SHP77 treated with DMSO at 0.1 percent for 48 hours (cell line): ENCODE measurements around the gene CD2BP2.
"Not testable (repeated sequence)": the region's sequence is repeated elsewhere in the genome, so short reads cannot be mapped to it uniquely, and the experiment has no call there.

Experiments used
- DNase-seq: peaks from one replicate; lab custom pipeline; 2025; lab: John Stamatoyannopoulos, UW

The CD2BP2 gene

DNA sequence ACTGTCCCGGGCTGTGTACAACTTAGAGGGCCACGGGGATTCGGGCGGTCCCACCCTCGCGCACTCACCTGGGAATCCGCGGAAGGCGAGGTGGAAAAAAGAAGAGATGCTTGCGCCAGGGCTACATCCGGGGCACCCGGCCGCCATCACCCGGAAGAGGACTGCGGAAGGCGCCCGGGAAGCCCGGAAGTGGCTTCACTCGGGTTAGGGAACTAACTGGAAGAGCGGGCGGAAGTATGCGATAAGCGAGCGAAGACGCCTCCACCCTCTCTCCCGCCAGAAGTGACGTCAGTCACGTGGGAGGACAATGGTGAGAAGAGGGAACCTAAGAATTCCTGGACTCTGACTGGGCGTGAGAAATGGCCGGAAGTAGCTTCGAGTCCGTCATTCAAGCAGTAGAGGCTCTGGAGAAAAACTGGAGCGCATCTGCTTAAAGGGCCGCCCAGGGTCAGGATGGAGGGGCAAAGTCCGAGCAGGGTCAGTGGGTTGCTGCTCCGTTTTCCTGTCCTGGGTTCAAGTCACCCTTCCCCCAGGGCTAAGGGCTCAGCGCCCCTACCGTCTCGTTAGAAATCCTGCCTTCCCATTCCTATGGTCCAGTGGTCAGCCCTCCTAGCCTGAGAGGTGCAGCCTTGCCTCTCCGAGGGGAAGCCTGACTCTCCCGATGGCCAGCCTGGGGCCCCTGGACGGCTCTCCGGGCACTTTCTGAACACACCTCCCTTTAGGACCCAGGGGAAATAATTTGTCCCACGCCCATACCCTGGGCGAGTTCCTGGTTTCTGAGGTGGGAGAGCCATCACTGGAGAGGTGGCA lies at the start of gene CD2BP2:
Gene CD2BP2, minus strand, starts transcription at position 165 of the 810 bp plus-strand sequence. CDS start 627 bp downstream, outside the sequence.
- DNase-seq: peak; percentile 99

DNA sequence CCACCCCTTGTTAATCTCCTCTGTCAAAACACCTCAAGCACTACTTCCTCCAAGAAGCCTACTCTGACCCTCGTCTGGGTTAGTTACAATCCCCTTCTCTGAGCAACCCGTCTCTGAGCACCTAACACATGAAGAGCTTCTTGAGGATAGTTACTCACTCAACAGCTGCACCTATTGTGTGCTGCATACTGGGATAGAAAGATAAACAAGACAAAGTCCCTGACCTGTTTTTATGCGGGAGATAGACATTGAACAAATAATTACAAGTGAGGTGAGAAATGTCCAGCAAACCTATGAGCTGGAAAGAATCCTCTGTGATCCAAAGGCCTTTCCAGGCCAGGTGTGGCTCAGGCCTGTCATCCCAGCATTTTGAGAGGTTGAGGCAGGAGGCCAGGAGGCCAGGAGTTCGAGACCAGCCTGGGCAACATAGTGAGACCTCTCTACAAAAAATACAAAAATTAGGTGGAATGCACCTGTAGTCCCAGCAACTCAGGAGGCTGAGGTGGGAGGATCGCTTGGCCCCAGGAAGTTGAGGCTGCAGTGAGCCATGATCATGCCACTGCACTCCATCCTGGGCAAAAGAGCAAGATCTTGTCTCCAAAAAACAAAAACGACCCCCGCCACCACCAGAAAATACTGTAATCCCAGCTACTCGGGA lies 46.8 kb upstream of the CD2BP2 start:
- DNase-seq: no peak

DNA sequence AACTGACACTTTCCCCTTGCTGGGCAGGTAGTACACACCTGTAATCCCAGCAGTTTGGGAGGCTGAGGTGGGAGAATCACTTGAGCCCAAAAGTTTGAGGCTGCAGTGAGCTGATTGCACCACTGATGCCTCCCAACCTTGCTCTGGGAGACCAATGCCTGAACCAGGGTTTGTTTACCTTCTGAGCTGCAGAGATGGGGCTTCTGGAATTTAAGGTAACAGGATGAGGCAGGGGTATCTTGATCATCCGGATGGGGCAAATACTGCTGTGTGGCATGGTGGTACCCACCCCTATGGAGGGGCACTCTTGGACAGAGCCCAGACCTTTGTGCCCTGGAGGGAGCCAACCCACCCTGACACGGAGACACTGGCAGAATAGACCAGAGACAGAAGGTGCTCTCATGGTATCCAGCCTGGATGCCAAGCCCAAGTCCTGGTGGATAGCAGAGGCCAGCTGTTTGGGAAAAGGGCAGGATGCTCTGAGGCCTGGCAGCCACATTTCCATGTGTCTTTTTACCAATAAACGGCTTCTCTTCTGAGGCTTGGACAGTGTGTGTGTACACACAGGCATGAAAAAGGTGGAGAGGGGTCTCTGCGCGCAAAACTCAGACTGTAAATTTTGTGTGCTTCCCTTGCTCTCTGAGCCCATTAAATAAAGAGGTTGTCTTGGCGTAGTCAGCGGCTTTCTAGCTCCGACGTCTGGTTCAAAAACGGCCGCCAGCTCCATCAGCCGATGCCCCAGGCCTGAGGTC lies 44.5 kb upstream of the CD2BP2 start:
- no peak for DNase-seq

DNA sequence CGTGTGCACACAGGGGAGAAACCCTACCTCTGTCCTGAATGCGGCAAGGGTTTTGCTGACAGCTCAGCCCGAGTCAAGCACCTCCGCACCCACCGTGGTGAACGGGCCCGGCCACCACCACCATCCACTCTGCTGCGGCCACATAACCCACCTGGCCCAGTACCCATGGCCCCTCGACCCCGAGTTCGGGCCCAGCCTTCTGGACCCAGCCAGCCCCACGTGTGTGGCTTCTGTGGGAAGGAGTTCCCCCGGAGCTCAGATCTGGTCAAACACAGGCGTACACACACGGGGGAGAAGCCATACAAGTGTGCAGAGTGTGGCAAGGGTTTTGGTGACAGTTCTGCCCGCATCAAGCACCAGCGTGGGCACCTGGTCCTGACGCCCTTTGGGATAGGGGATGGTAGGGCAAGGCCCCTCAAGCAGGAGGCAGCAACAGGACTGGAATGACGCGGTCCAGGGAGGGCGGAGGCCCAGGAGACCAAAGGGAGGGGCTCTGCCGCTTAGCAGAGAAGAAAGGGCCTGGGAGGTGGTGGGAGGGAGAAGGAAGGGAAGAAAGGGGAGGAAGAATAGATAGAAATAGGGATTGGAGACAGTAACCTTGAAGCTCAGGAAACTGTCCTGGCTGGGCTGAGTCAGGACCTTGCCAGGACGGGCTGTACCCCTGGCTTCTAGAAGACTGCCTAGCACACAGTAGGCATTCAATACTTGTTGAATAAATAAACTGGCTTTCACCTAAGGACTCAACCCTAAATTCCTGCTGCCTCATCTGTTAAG lies 43.7 kb upstream of the CD2BP2 start:
- no peak for DNase-seq

DNA sequence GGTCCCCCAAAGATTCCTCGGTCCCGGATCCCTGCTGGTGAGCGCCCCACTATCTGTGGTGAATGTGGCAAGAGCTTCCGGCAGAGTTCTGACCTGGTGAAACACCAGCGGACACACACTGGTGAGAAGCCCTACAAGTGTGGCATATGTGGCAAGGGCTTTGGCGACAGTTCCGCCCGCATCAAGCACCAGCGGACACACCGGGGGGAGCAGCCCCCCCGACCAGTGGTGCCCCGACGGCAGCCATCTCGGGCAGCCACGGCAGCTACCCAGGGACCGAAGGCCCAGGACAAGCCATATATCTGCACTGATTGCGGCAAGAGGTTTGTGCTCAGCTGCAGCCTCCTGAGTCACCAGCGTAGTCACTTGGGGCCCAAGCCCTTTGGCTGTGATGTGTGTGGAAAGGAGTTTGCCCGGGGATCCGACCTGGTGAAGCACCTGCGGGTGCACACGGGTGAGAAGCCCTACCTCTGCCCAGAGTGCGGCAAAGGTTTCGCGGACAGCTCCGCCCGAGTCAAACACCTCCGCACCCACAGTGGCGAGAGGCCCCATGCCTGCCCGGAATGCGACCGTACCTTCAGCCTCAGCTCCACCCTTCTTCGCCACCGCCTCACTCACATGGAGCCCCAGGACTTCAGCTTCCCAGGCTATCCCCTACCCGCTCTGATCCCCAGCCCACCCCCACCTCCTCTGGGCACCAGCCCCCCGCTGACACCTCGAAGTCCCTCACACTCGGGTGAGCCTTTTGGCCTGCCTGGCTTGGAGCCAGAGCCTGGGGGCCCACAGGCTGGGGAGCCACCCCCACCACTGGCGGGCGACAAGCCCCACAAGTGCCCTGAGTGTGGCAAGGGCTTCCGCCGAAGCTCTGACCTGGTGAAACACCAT lies 42.9 kb upstream of the CD2BP2 start:
- DNase-seq: no peak

DNA sequence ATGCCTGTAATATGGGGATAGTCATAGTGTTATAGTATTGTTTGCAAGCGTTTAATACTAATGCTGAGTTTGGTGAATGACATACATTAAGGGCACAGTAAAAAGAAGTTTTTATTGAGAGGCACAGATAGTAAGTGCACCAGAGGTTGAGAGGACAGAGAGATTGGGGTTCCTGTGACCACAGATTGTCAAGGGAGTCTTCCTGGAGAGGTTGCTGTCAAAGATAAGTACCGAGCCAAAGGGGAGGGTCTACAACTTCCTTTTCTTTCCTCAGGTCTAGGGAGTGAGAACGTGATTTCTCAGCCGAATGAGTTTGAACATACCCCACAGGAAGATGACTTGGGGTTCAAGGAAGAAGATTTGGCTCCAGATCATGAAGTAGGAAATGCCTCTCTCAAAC lies 41.9 kb upstream of the CD2BP2 start:
- DNase-seq: no peak

DNA sequence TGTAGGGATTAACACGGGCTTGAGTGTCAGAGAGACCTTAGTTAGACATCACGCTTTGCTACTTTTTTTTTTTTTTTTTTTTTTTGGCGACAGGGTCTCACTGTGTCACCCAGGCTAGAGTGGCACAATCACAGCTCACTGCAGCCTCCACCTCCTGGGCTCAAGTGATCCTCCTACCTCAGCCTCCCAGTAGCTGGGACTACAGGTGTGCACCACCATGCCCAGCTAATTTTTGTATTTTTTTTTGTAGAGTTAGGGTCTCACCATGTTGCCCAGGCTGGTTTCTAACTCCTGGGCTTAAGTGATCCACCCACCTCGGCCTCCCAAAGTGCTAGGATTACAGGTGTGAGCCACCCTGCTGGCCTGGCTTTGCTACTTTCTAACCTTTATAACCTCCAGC lies 41.5 kb upstream of the CD2BP2 start:
- DNase-seq: not testable (repeated sequence)

DNA sequence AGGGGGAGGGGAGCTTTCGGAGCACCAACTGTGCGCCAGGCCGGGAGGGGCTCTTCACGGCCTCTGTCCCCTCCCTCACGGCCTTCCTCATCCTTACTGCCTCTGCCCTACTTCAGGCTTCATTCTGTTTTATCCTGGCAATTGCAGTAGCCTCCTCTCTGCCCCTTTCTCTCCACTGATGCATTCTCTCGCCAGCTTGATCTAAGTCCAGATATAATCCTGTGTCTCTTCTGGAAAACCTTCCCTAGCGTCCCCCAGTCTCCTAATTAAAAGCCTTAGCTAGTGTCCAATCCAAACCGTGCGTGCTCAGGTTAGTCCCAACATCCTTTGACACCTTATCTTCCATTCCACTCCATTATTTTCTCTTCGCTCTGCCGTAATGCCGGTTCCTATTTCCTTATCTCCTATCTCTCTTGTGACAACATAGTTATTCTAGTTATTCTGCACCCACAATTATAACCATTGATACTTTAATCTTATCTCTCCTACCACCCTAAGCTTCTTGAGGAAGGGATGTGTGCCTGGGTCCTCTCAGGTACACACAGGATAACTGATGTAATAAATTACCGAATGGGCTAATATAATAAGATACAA lies 41.0 kb upstream of the CD2BP2 start:
- DNase-seq: no peak

DNA sequence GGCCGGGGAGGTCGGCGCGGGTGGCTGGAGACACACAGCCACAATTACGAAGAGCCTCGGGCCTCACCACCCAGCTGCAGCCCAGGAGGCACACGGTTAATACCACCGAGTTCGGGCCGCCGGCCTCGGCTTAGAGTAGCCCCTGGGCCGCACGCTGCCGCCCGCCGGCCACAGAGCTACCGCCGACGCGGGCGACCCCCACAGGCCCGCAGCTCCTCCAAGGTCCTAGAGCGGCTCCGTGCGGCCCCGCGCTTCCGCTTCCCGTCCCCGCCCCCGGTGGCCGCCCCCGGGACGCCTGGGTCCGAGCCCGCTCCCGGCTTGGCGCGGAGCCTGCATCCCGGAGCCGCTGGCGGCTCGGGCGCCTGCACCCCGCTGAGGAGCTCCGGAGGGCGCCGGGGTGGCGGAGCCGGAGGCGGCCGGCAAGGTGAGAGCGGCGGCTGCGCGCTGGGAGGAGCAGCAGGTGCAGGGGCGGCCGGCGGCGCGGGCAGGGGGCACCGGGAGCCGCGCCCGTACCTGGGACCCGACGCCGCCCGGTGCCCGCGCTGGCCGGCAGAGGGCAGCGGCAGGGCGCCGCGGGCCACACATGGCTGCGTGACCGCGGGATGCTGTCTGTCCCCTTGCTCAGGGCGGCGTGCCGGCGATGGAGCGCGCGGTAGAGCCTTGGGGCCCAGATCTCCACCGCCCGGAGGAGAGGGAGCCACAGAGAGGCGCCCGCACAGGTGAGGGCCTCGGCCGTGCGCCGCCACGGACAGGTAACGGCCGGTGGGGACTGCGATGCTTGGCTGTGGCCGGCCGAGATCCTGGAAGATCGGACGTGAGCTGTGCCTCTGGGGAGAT lies 40.3 kb upstream of the CD2BP2 start, which contains the start of gene ZNF48:
Gene ZNF48, plus strand, starts transcription at position 266 of the 837 bp plus-strand sequence. Its CDS starts 375 bp downstream, at position 641.
- peak; percentile 92 for DNase-seq

DNA sequence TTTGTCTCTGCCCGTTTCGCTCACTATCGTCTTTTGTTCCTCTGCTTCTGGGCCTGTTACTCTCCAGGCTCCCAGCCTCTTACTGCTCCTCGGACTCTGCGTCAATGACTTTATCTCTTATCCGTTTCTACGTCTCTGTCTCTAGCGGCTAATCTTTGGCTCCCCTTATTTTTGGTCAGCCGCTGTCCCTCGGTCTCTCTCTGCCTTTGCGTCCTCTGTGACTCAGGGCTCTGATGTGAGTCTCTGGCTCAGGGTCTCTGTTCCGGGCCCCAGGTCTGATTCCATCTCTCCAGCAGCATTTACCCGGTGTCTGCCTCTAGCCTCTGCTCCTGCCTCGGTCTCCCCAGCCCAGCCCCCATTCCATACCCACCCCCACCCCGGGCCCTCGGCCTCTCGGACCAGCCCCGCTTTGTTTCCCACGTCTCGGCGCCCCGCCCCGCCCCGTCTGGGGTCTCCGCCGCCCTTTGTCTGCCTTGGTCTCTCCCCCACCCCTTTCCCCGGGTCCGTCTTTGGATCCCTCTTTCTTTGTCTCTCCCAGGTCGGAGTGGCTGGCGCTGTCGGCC lies 39.6 kb upstream of the CD2BP2 start:
- no peak for DNase-seq

DNA sequence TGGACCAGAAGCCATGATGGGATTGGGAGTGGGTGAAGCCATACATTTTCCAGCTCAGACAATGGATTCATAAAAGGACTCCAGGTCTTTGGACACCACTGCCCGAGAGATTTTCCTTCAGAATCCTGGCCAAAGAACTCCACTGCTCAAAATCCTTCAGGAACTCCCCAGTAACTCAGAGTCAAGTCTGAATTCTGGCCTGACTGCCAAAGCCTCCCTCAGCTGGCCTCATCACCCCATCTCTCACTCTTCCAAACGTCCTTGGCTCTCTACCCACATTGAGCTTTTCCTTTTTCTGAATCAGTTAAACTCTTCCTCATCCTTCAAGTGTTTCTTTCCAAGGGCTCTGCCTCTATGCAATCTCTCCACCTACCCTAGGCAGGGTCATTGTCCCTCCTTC lies 28.4 kb upstream of the CD2BP2 start:
- DNase-seq: no peak

DNA sequence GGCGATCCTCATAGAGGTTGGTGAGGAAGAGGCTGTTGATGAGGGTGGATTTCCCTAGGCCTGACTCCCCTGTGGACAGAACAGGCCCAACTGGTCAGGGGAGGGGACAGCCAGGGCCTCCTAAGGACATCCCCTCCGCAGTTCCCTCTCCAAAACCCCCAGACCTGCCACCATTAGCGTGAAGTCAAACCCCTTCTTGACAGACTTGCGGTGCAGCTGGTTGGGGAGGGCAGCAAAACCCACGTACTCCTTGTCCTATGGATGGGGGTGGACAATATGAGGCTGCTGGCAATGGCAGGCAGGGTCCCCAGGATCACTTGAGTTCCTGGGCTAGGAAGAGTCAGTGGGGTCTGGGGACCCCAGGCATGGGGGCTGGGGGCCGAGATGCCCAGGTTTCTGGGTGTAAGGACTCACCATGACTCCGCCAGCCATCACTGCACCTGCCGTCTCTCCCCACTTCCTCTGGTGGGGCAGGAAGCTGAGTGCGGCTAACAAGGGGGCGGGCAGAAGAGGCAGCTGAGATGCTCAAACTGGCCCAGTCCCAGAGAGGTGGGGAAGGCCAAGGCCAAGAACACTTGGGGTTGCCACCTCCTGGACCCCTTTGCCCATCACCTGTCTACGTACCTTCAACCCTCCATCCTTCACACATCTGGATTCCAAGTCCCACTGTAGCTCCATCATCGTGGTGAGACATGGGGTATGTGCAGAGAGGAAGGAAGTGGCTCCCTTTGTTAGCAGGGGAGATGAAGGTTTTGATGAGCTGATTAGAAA lies 27.2 kb upstream of the CD2BP2 start, which contains the start of gene SEPTIN1:
Gene SEPTIN1, minus strand, starts transcription at position 451 of the 771 bp plus-strand sequence. Its CDS starts 19 bp downstream, at position 432.
- DNase-seq: no peak

DNA sequence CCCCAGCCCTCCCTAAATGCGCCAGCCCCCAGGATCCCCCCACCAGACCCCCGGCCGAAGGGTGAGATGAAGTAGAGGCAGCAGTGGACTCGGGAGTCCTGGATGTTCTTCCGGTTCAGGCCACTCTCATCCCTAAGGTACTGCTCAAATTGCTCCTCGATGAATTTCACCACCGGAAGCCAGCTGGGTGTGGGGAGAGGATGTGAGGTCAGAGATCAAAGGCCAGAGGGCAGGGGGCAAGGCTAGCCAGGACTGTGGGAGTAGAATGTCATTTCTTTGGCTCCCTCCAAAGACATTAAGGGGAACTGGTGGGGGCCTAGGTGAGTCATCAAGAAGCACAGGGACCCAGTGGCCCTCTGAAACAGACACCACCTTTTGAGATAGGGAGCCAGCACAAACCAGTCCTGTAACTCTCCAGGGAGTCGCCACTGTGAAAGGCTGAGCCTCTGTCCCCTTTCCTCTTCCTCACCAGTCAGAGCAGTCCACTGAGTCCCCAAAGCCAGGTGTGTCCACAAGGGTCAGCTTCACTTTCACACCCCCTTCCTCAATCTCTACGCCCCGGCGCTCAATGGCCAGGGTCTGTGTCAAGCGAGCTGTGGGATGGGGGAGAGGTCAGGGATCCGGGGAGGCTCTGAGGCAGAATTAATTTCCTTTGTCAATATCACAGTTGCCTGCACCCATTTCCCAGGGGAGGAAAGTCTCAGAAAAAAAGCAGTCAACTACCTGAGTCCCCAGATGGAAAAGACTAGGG lies 26.4 kb upstream of the CD2BP2 start:
- no peak for DNase-seq

DNA sequence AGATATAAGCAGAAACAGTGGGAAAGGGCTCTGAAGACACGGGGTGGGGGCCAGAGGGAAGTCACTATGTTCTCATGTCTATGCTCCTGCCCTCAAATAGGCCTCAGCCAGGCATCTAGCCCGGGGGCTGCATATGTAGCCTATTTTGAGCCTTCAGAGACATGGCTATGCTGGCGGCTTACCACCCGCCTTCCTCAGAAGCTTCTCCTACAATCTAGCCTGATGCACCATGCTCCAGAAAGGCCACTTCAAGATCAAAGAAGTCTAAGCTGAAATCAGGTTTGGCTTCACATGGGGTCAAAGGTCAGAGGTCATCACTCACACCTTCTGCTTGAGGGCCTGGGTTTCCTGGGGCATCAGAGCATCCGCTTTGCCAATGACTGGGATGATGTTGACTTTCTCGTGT lies 25.7 kb upstream of the CD2BP2 start:
- DNase-seq: no peak

DNA sequence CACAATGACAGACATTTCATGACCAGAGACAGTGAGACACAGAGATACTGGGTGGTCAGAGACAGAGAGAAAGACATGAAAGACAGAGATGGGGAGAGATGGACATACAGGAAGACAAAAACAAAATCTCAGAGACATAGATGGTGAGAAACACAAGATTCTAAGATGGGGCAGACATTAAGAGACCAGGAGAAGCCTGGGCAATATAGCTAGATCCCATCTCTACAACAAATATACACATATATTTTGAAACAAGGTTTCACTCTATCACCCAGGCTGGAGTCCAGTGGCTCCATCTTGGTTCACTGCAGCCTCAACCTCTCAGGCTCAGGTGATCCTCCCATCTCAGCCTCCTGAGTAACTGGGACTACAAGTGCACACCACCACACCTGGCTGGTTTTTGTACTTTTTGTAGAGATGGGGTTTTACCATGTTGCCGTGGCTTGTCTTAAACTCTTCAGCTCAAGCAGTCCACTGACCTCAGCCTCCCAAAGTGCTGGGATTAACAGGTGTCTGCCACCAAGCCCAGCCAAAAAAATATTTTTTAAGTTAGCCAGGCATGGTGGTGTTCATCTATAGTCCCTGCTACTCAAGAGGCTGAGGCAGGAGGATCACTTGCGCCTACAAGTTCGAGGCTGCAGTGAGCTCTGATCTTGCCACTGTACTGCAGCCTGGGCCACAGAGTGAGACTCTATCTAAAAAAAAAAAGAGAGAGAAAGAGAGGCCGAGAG lies 25.1 kb upstream of the CD2BP2 start:
- DNase-seq: no peak

DNA sequence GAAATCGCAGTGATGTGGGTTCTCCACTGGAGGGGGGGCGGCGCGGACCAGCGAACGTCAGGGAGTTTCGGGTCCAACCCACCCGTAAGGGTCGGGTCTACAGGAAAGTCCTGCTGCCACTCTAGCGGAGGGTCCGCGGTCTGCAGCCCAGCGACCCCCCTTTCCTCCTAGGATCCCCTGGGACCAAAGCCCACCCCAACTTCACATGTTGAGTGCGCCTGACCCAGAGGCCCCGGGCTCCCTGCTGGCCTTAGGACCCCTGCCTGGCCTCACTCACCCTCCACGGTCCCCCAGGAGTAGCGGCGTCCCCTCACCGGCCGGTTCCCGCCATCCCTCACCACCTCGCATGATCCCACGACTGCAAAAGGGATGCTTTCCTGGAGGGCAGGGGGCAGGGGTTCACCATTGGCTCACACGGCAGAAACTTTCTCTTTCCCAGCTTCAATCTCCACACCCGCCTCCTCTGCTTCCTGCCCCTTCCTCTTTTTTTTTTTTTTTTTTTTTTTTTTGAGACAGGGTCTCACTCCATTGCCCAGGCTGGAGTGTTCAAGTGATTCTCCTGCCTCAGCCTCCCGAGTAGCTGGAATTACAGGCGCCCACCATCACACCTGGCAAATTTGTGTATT lies 24.2 kb upstream of the CD2BP2 start:
- DNase-seq: no peak
